H1 (cell line): ENCODE data around the gene HDHD3.

Experiments used
- EZH2 ChIP-seq: fragments of 200-600 bp; sonication (generic); IDR thresholded peaks from 2 replicates; pipeline ENCODE4 v1.7.1; 2012; ENCODE audit warnings: low read depth, mild to moderate bottlenecking, moderate library complexity, low read length, inconsistent platforms; ENCODE audit not compliant: severe bottlenecking
- RAD21 ChIP-seq, 2 experiments: IDR thresholded peaks in 1 of 2; conservative IDR thresholded peaks in 1 of 2; 2 replicates each; pipeline ENCODE4 v1.6.1; 2011; ENCODE audit warnings: low read depth in 2 of 2, low read length in 2 of 2, improper control_type of control experiment in 1 of 2, inconsistent platforms in 1 of 2, mild to moderate bottlenecking in 1 of 2, moderate library complexity in 1 of 2
- RFX5 ChIP-seq: IDR thresholded peaks from 2 replicates; pipeline ENCODE4 v1.6.1; 2011; ENCODE audit warnings: low read depth, low read length, improper control_type of control experiment, borderline replicate concordance
- SAP30 ChIP-seq: fragments of 300-600 bp; sonication (generic); IDR thresholded peaks from 2 replicates; pipeline ENCODE4 v1.7.1; 2012; ENCODE audit warnings: low read length, moderate library complexity, mild to moderate bottlenecking, inconsistent platforms; ENCODE audit not compliant: insufficient read depth, insufficient replicate concordance
- YY1 ChIP-seq: IDR thresholded peaks from 2 replicates; pipeline ENCODE4 v1.6.1; 2011; ENCODE audit warnings: low read depth, mild to moderate bottlenecking, low read length
- TF ChIP-seq, protein P1 (sequence below), 3 experiments: IDR thresholded peaks; 1 replicate in 2 of 3; 2 replicates in 1 of 3; pipeline versions ENCODE4 v1.5.1 to v1.6.1; 2011; ENCODE audit warnings: low read length in 3 of 3, mild to moderate bottlenecking in 3 of 3, inconsistent platforms in 2 of 3, low read depth in 1 of 3, moderate library complexity in 1 of 3; ENCODE audit not compliant: insufficient read depth in 1 of 3; ENCODE audit errors: control extremely low read depth in 1 of 3

GRCh38 chr9:113326230-113326629, 50.6 kb downstream of the HDHD3 start:
- TF ChIP-seq EZH2 (no peak), YY1 (no peak), RAD21 (IDR thresholded peaks at IDR 0.05 in 1 of 2, conservative IDR thresholded peaks at IDR 0.05 in 1 of 2; ENCODE audit: low read depth in 2 of 2, low read length in 2 of 2) (no peak), SAP30 (no peak), RFX5 (no peak)
- TF ChIP-seq, protein P1, sequence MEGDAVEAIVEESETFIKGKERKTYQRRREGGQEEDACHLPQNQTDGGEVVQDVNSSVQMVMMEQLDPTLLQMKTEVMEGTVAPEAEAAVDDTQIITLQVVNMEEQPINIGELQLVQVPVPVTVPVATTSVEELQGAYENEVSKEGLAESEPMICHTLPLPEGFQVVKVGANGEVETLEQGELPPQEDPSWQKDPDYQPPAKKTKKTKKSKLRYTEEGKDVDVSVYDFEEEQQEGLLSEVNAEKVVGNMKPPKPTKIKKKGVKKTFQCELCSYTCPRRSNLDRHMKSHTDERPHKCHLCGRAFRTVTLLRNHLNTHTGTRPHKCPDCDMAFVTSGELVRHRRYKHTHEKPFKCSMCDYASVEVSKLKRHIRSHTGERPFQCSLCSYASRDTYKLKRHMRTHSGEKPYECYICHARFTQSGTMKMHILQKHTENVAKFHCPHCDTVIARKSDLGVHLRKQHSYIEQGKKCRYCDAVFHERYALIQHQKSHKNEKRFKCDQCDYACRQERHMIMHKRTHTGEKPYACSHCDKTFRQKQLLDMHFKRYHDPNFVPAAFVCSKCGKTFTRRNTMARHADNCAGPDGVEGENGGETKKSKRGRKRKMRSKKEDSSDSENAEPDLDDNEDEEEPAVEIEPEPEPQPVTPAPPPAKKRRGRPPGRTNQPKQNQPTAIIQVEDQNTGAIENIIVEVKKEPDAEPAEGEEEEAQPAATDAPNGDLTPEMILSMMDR (IDR thresholded peaks at IDR 0.05; ENCODE audit: control extremely low read depth in 1 of 3, insufficient read depth in 1 of 3, low read depth in 1 of 3, low read length in 3 of 3) = no peak
